Measurements from ENCODE around the gene RPL22. TPM values are rescaled to one million over a fixed set of nuclear protein-coding genes. Genes with fewer than 3 reads are reported as not detected.

Gene RPL22
- total and polyA plus RNA-seq, 2 of the 4 experiments (the other 2 are of a cell fraction) = 26.2 to 131 TPM

GRCh38 chr1:6172549-6172948 lies 26.8 kb downstream of the RPL22 start:
- DNase-seq = no peak
- no peak overlapping the region for H2AFZ ChIP-seq (replicated peaks; ENCODE audit: low read length, poor library complexity)
- no peak overlapping the region for H2AK9ac ChIP-seq (replicated peaks; ENCODE audit: low read depth, low read length, poor library complexity)
- peaks cover 31% of the 10 kb centered on the region for H3K27me3 ChIP-seq (ENCODE audit: control insufficient read depth, insufficient read depth, low read length)
- no CpG with 5 or more reads among the region's 10 CpGs for WGBS, 2 experiments (ENCODE audit: extremely low coverage in 2 of 2, insufficient read length in 1 of 2)
- intact Hi-C loops (cut with micrococcal nuclease) = loop anchor here (5.0 kb wide), 1 partner anchor 120 kb away; no protein-coding TSS in a partner anchor
- H4K5ac ChIP-seq (ENCODE audit: low read depth, low read length) = no peak overlapping the region
- no peak overlapping the region for H4K91ac ChIP-seq (ENCODE audit: insufficient read depth, low read depth, low read length)
- H3K9me1 ChIP-seq (ENCODE audit: insufficient read depth, low read length) = no peaks in the 10 kb centered on the region
- H3K4me1 ChIP-seq (ENCODE audit: control insufficient read depth, insufficient read depth, low read length) = no peaks in the 10 kb centered on the region
- no peak overlapping the region for H2BK120ac ChIP-seq (ENCODE audit: low read depth, low read length)
- no peak for TF ChIP-seq CHD1 (IDR thresholded peaks at IDR 0.05; ENCODE audit: low read depth, low read length)
- no peak for TF ChIP-seq SMC3 (IDR thresholded peaks at IDR 0.05; ENCODE audit: low read depth, low read length)
- no peak for TF ChIP-seq FOS (IDR thresholded peaks at IDR 0.05; ENCODE audit: low read depth, low read length)
- no peak for TF ChIP-seq USF2 (IDR thresholded peaks at IDR 0.05; ENCODE audit: low read depth, low read length)
- no peak for TF ChIP-seq NFE2L2 (IDR thresholded peaks at IDR 0.05; ENCODE audit: low read depth, low read length)
- TF ChIP-seq, protein P1, sequence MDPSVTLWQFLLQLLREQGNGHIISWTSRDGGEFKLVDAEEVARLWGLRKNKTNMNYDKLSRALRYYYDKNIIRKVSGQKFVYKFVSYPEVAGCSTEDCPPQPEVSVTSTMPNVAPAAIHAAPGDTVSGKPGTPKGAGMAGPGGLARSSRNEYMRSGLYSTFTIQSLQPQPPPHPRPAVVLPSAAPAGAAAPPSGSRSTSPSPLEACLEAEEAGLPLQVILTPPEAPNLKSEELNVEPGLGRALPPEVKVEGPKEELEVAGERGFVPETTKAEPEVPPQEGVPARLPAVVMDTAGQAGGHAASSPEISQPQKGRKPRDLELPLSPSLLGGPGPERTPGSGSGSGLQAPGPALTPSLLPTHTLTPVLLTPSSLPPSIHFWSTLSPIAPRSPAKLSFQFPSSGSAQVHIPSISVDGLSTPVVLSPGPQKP (IDR thresholded peaks at IDR 0.05; ENCODE audit: borderline replicate concordance, low read depth, low read length) = no peak
- TF ChIP-seq BHLHE40 (IDR thresholded peaks at IDR 0.05; ENCODE audit: low read depth, low read length) = no peak
- TF ChIP-seq POLR2A (IDR thresholded peaks at IDR 0.05; ENCODE audit: low read depth, low read length) = no peak
- H3K23ac ChIP-seq (ENCODE audit: low read depth, low read length) = no peak overlapping the region
- no peak overlapping the region for H3K9ac ChIP-seq (ENCODE audit: low read depth, low read length)
- H3K27ac ChIP-seq (ENCODE audit: insufficient read depth, low read length) = no peak overlapping the region
- no peak overlapping the region for H3K56ac ChIP-seq (ENCODE audit: extremely low read depth, insufficient read depth, low read length)
- H2BK5ac ChIP-seq (ENCODE audit: low read depth, low read length, poor library complexity, severe bottlenecking) = no peak overlapping the region
- H3K4me3 ChIP-seq (ENCODE audit: insufficient read depth, low read depth, low read length) = no peak overlapping the region
- no peaks in the 10 kb centered on the region for H3K36me3 ChIP-seq (ENCODE audit: control insufficient read depth, insufficient read depth, low read length)
- ChIA-PET POLR2A (ENCODE audit: unreplicated experiment) (no interaction called here), CTCF (no interaction called here)
- H3K9me3 ChIP-seq (ENCODE audit: control insufficient read depth, insufficient read depth, low read length) = no peaks in the 10 kb centered on the region; the same call in 1 of the 2 replicates
- no peak overlapping the region for H2BK20ac ChIP-seq (ENCODE audit: low read depth, low read length)
- 0 out of 2 replicates have a peak, but pooled peaks cover 3% of the 10 kb centered on the region for H4K20me1 ChIP-seq (ENCODE audit: insufficient read depth, low read length)
- BruUV-seq (replicated peaks) = no TSS peak
- no peak for ATAC-seq (ENCODE audit: low read depth)
- H3K4ac ChIP-seq (ENCODE audit: low read depth, low read length) = no peak overlapping the region
- dilution Hi-C loops (cut with HindIII; ENCODE audit: low sequenced_read_pairs, unreplicated experiment) = no loop called here
- no peak overlapping the region for H3K4me2 ChIP-seq (ENCODE audit: low read depth, low read length)
- H2BK15ac ChIP-seq (ENCODE audit: low read depth, low read length) = no peak overlapping the region
- in situ Hi-C loops (cut with MboI; ENCODE audit: low sequenced_read_pairs) = no loop called here
- H2AK5ac ChIP-seq (ENCODE audit: low read depth, low read length) = no peak overlapping the region
- no peak overlapping the region for H3K18ac ChIP-seq (ENCODE audit: low read depth, low read length)
- no peak overlapping the region for H3K14ac ChIP-seq (replicated peaks; ENCODE audit: low read depth, low read length)
- H3K79me1 ChIP-seq (ENCODE audit: low read depth in 1 of 2, low read length in 2 of 2) = no peaks in the 10 kb centered on the region
- no peak overlapping the region for H4K8ac ChIP-seq (ENCODE audit: low read depth in 2 of 2, low read length in 2 of 2)

Data from IMR-90 (cell line).